Kasumi-1 (cell line): Measurements from ENCODE around the gene LGR5.
A peak's percentile ranks its signal among the peaks of the same experiment; 100 is the strongest.
"Not testable (repeated sequence)": the region's sequence is repeated elsewhere in the genome, so short reads cannot be mapped to it uniquely, and the experiment has no call there.

ENCODE experiments used
- DNase-seq, 2 experiments: peaks; one replicate each; lab custom pipeline; 2025; lab: John Stamatoyannopoulos, UW

LGR5 gene

GRCh38 chr12:71476513-71476912 lies 36.9 kb downstream of the LGR5 start:
- no peak for DNase-seq

DNA sequence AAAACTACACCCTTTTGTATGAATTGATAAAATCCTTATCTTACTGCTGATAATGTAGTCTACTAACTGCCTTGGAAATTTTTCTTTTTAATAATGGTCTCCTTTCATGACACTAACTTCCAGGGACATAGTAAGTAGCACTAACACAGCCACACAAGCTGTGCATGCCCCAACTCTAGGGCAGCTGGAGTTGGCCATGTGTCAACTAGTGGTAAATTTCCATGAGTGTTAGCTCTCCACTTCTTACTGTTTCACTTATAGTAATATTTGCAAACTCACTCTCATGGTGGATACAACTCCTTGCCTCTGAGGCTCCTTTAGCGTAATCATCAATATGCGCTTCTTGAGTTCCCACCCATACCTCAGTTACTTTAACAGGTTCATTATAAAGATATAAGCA lies 38.0 kb downstream of the LGR5 start:
- no peak for DNase-seq

DNA sequence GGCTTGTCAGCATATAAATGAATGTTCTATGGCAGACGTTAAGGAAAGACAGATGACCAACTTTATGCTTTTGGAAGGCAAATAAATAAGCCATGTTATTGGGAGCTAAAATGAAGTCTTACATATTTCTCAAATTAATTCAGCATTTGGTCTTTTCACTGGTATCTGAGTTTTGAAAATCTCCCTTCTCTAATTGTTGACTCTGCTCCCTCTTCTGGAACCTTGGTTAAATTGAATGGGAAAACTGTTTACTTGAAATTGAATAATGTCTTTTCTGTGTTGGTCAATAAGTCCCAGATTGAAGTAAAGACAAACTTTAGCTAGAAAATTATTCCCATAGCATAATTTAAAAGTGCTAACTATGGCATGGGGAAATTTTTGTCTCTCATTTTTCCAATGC lies 38.7 kb downstream of the LGR5 start:
- no peak for DNase-seq

DNA sequence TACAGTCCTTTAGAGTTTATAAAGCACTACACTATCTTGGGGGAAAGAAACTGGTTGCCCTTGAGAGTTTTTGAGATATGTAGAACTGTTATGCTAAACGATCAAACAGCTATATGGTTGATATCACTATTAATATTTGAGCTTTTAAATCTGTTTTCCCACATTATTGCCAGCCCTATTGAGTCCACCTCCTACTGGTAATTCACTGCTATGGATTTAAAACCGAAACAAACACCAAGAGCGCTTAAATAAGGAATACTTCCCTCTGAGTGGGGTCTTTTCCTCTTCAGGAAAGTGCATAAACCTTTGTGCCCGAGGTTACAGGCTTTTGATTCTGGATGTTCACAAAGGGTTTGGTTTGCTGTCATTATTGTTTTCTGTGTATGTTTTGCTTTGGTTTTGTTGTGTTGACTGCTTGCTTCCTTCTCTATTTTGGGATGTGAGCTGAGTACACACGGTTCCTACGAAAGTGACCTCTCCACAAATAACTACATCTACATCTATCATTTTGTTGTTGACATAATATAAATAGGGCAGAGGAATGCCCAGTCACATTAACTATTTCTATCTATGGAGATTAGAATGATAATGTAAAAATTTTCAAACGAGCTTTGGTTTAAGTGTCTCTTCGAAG lies 44.8 kb downstream of the LGR5 start:
- DNase-seq: no peak

DNA sequence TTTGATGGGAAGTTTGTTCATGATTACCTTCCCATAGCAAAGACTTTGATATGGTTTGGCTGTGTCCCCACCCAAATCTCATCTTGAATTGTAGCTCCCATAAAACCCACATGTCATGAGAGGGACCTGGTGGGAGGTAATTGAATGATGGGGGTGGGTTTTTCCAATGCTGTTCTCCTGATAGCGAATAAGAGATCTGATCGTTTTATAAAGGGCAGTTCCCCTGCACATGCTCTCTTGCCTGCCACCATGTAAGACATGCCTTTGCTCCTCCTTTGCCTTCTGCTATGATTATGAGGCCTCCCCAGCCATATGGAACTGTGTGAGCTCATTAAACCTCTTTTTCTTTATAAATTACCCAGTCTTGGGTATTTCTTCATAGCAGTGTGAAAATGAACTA lies 51.2 kb downstream of the LGR5 start:
- DNase-seq: not testable (repeated sequence)

DNA sequence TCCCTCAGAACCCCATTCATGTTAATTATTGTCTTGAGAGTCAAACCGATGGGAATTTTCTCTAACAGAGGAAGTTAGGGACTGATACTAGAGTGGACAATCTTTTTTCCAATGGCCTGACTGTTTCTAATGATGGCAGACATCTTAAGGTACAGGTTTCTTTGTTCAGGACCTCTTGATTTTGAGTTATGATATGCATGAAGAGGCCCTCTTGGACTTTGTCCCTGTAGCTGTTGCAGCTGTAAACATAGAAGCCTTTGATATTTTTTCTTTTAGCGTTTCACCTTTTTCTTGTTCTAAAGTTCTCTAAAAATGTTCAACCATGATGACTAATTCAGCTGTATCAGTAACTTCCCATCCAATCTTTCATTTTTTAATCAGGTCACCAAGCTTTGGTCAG lies 53.0 kb downstream of the LGR5 start:
- DNase-seq: no peak

DNA sequence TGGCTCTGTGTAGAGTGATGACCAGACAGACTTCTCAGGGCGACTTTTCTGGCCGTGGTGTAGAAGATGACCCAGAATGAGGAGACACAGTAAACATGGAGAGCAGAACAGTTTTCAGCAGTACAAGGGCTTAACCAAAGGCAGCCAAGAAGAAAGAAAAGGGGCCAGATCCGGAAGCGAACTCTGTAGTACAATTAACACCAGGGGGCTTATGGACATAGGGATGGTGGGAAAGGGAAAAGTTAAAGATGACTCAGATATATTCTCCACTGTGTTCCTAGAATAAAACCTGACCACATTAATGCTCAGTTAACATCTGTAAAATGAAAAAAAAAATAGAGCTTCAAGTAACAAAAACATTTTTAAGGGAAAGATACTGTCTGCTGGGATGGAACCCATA lies 60.2 kb downstream of the LGR5 start:
- no peak for DNase-seq

DNA sequence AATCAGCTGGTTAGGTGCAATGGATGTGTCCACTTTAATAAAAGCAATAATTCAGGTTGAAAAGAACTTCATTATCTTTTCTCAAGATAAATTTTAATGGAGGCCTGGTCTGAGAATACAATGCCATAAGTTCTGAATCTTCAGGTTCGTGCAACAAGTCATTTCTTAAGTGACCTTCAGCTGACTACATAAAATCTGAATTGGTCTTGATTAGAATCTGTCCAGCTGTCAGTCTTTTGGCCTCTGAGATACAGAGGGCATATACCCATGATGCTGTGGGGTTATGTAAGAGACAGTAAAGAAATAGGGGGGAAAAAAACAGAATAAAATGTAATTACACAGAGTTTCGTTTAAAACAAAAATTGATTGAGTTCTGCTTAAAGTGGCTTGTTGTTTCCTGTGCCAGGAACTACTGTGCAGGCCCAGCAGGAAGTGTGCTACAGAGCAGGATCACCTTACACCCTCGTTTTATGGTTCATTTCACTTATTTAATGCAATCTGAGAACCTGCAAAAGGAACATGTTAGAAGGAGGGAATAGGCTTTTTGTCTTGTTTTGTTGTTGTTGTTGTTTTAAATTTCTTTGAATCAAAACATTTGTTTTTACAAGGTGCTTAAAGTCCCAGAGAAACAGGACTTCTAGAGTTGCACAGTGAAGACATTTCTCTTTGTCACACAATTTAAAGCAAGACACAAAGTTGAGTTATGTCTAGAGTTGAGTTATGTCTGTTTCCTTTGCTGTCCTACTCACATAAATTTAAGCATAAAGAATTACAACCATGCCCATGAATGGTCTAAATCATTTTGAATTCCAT lies 64.2 kb downstream of the LGR5 start:
- peak; percentile 31 to 46 for DNase-seq

DNA sequence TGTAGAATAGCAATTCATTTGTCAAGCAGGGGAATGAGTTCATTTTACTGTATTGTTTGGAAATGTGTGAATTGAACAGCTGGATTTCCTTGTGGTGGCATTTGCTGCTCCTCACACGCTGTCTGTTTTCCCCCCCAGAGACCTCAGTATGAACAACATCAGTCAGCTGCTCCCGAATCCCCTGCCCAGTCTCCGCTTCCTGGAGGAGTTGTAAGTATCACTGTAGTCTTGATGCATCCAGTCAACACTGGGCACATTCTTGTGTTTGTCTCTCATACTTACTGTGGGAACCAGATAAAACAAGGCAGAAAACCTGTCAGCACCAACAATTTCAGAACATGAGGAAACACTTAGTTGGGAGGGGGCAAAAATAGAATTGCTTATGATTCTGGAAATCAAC lies 64.9 kb downstream of the LGR5 start:
- no peak for DNase-seq

DNA sequence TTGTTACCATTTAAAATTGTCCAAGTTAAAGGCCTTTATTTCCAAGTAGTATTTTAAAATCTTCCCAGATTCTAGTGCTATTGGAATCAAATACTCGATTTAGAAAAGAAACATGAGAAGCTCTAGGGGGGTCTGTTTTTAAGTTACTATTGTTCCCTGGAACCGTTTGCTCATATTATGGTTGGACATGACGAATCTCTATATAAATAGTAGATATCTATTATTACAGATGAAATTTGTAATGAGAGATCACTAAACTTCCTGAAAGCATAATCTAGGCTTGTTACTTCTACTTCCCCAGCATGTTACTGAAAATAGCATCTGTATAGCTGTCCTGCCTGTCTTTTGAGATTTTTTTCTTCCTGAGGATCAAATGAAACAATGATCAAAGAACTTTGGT lies 70.1 kb downstream of the LGR5 start:
- DNase-seq: no peak

- DNase-seq: no peak
Measured at GRCh38 chr12:71517145-71517846, 77.7 kb downstream of the LGR5 start.

- no peak for DNase-seq
Measured at GRCh38 chr12:71521125-71521524, 81.5 kb downstream of the LGR5 start.

GRCh38 chr12:71524626-71525025 lies 85.0 kb downstream of the LGR5 start:
- no peak for DNase-seq

GRCh38 chr12:71533703-71534102 lies 94.1 kb downstream of the LGR5 start:
- DNase-seq: no peak

DNA sequence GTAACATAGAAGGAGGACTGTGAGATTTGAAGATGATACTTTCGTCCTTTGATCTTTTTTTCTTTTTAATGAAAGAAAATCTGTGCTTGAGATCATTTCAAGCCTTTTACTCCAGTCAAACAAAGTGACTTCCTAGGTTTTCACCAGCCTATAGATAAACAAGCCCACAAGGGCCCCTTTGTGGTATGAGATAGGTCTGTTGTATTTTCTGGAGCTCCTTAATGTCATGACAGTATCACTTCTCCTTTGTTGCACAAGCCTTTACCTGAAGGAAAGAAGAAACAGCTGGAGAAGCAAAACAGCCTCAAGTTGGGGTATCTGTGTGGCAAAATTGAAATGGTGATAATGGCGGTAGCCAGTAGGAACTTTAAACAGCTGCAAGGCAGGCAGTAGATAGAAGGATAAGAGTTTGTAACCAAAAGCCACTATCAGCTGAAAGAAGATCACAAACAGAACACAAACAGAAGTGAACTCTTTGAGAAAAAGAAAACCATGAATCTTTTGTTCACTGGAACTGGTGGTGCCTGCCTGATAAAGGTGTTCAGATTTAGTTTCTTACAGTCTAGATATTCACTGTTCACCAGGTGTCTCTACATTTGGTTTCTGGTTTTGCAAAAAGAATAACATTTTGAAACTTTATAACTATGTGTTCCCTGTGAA lies 96.8 kb downstream of the LGR5 start:
- no peak for DNase-seq

GRCh38 chr12:71536939-71537622 lies 97.5 kb downstream of the LGR5 start:
- no peak for DNase-seq

- DNase-seq: no peak
Measured at GRCh38 chr12:71538807-71539206, 99.2 kb downstream of the LGR5 start.

- DNase-seq: no peak
Measured at GRCh38 chr12:71541583-71541982, 102.0 kb downstream of the LGR5 start.

DNA sequence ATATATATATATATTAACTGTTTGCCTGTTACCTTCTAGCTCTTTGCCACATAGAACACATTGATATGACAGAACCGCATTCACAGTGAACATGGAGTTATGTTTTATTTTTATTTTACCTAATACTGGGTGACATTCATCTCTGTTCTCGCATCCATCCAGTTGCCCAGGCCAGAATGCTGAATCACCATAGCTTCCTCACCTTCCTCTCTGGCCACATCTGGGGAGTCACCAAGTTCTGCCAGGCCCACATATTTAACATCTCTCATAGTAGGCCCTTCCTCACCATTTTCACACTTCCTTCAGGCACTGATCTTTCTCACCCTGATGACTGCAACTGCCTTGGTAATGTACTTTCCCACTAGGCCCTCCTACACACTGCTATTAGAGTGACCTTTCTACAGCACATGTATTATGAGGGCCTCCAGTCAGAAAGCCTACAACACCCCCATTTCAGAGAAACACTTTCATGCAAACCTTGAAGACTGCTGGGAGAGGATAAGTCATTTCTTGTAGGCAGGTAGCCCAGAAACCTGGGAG lies 106.8 kb downstream of the LGR5 start:
- no peak for DNase-seq

DNA sequence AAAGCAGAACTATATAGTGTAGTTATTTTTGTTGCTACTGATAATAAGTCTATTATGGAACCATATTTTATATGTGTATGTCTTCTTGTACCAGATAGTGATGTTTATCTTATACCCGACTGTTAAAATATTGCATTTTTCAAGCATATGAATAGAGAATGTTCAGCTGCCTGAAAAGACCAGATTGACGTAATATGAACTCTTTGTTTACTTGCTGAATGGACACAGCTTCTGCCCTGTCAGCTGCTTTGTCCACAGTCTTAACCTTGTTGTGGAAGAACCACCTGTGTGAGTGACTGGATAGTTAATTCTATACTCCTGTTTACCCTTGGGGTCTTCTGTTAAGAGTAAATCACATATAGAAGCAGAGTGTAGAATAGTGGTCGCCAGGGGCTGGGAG lies 109.3 kb downstream of the LGR5 start:
- no peak for DNase-seq

DNA sequence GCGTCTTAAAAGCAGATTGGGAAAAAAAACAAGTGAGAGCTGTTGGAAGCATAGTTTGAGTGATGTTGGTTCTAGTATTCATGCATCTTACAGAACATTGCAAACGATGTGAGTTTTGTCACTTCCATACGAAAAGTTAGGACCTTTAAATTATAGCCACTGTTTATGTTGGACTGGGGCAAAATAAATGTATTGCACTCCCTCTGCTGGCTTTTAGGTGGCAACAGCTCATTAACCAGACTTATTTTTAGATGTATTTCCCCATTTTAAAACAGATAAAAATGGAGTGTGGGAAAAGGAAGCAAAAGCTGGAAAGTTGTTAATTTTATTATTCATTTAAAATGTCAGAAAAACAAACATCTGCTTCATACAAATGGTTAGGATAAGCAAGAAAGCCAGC lies 111.9 kb downstream of the LGR5 start:
- DNase-seq: peak; percentile 73 to 78
